Activated CD4-positive, alpha-beta T cell treated with anti-CD3 and anti-CD28 coated beads, Interleukin-2, amount 50 U/mL, for 16 hours (primary cell): Measurements from ENCODE around the gene CCDC183.
"Not testable (repeated sequence)": the region's sequence is repeated elsewhere in the genome, so short reads cannot be mapped to it uniquely, and the experiment has no call there.

ENCODE experiments used
- DNase-seq: peaks from one replicate; pipeline ENCODE4 v3.0.0-alpha.2; 2020

The CCDC183 gene

DNA sequence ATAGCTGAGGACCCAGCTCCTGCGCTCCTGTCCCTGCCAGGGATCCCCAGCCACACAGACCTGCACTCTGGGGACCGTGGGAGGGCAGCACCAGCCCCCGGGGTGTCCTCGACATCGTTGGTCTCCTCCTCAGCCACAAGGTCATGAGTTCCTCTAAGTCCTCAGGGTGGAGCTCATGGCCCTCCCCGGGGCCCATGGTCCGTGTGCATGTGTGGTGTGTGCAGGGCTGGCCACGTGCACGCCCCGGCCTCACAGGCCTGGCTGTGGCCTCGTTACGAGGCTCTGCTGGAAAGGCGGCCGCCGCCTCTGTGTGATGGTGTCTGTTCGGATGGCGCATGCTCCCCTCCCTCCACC is 30.0 kb downstream of the CCDC183 start:
- DNase-seq: no peak

GRCh38 chr9:136826703-136827582 is 30.8 kb downstream of the CCDC183 start:
- no peak for DNase-seq

GRCh38 chr9:136827794-136828473 is 31.8 kb downstream of the CCDC183 start:
- DNase-seq: no peak

DNA sequence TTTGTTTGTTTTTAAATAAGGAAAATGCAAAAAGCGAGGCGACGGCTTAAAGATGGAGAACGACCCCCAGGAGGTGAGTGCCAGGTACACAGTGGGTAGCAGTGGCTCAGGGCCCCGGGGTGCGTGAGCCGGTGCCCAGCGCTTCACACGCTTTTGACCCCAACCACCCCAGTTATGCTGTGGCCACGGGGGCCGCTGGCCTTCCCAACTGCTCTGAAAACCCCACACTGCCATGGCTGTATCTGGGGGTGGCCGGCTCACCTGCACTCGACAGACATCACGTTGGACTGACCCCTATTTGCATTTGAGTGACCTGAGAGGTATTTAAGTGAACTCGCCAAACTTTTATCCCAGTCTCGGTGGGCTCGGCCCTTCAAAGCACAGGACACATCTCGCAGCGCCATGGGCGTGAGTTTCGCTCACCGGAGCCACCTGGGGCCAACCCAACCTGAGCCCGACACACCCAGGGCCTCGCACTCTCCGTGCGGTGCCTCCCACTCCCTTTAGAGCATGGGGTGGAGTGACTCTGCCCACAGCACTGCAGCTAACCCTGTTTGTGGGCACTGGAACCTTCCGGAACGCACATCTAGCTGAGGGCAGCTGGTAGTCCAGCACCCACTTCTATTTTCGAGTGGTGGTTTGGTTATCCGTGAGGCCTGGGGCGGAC is 32.5 kb downstream of the CCDC183 start:
- no peak for DNase-seq

GRCh38 chr9:136829412-136829811 is 33.3 kb downstream of the CCDC183 start:
- no peak for DNase-seq

GRCh38 chr9:136829981-136830885 is 34.1 kb downstream of the CCDC183 start:
- no peak for DNase-seq

- DNase-seq: no peak
These were observed 35.0 kb downstream of the CCDC183 start for GRCh38 chr9:136831002-136831719.

- DNase-seq: no peak
These were observed 35.6 kb downstream of the CCDC183 start for GRCh38 chr9:136831720-136832104.

- no peak for DNase-seq
These were observed 36.4 kb downstream of the CCDC183 start for GRCh38 chr9:136832581-136832980.

DNA sequence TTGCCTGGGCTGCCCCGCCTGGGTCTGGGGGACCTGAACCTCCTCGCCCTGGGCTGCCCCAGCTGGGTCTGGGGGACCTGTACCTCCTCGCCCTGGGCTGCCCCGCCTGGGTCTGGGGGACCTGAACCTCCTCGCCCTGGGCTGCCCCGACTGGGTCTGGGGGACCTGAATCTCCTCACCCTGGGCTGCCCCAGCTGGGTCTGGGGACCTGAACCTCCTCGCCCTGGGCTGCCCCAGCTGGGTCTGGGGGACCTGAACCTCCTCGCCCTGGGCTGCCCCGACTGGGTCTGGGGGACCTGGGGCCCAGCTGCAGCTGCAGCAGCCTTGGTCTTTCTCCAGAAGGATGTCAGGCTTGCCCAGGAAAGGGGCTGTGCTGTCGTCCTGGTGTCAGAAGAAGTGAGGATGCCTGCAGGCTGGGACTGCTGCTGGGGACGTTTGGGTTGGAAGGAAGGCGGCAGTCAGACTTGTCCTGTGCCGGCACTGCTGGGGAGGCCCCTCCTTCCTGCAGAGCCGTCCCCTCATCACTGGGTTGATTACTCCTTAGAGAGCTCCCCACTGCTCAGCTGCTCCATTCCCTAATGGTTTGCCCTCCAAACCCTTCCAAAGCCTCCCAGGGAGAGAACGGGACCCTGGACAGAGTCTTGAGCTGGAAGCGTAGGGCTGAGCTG is 37.4 kb downstream of the CCDC183 start:
- DNase-seq: not testable (repeated sequence)

DNA sequence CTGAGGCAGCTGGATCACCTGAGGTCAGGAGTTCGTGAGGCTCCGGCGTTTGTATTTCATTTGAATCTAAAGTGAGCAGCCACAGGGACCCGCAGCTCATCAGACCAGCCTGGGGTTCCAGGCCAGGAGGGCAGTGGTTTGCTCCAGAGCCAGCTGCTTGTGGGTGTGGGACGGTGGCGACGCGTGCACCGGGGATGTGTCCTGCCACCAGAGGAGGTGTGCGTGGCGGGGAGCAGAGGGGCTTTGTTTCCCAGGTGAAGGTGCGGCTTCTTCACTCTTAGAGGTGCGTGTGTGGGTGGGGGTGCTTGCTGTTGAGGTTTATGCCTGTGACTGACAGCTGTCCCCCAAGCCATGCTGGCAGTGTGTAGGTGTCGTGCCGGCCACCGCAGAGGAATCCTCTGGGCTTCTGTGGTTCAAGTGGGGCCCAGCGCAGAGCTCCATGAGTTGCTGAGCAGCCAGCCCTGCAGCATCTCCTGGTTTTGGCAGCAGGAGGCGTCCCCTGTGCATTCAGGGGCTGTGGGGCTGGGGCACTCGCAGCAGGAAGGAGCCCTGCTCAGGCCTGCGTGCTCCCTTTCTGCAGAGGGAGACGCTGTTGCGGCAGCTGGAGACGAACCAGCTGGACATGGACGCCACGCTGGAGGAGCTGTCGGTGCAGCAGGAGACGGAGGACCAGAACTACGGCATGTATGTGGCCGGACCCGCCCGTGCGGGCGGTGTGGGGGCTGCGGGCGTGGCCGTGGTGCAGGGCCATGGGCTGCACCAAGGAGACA is 39.2 kb downstream of the CCDC183 start:
- no peak for DNase-seq

DNA sequence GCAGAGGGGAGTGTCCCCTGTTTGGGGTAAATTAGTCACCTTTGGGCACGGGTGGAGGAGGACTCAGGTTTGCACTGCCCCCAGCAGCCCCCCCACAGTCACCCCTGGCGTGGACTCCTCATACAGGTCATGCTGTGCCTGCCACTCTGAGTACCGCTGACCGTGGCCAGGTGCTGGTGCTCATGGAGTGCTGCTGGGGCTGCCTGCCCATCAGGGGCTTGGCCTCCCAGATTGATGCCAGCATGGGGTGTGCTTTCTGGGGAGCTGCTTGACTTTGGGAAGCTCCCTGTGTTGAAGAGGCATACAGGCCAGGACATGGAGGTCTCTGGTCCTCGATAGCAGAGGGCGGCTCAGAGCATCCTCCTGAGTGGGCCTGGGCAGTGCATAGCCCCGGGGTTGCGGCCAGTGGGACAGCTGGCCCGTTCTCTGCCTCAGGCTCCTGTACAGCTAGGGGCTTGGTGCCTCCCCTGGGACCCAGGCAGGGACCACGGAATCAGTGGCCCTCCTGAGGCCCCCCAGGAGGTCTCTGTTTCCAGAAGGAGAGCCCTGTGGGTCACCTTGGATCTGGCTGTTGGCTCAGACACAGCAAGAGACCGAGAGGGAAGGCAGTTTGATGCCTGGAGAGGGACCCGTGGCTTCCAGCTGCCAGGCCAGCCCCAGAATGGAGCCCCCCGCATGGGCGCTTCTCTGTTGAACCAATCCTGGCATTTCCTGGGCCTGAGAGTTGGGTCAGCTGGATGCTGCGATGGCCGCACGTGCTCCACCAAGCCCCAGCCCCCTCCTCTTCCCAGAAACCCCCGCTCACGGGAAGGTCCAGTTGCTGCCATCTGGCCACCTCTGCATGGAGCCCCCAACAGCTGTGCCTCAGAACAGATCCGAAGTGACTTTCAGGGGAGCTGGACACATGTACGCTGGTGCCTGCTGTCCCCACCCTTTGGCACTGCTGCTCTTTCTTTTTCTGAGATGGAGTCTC is 40.1 kb downstream of the CCDC183 start:
- DNase-seq: no peak

GRCh38 chr9:136837146-136837855 is 41.2 kb downstream of the CCDC183 start:
- no peak for DNase-seq

GRCh38 chr9:136837856-136838277 is 41.7 kb downstream of the CCDC183 start:
- not testable (repeated sequence) for DNase-seq

DNA sequence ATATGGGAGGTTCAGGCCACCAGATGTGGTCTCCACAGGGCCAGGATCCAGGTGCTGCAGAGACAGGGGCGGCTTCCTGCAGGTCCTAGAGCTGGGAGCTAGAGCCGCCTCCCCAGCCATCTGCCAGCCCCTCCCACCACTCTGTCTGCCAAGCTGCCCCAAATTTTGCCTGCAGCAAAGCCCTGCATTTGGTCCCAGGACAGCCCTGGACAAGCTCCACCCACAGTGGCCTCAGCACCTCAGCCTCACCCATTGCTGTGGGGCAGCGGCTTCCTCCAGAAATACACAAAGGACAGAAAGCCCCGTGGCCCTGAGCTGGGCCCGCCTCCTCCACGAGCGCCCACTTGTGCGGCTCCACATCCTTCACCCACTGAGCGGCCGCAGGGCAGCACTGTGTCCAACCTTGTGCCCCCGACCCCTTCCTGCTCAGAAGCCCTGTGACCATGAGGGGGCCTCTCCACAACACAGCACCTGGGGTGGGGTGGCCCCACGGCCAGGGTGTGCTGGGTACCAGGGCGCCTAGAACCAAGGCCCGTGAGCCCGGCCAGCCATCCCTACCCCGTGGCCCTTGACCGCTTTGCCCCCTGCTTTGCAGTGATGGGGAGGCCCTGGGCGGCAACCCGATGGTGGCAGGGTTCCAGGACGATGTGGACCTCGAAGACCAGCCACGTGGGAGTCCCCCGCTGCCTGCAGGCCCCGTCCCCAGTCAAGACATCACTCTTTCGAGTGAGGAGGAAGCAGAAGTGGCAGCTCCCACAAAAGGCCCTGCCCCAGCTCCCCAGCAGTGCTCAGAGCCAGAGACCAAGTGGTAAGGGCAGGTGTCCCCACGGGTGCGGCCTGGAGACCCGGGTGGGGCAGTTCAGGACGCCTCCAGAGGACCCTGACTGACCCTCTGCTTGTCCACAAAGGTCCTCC is 42.4 kb downstream of the CCDC183 start:
- no peak for DNase-seq

- no peak for DNase-seq
These were observed 43.3 kb downstream of the CCDC183 start for GRCh38 chr9:136839229-136840139.
